HepG2 (cell line): ENCODE data around the gene SEMA6B. TPM values are rescaled to one million over a fixed set of nuclear protein-coding genes. Genes with fewer than 3 reads are reported as not detected.
A peak's percentile ranks its signal among the peaks of the same experiment; 100 is the strongest.

ENCODE experiments used
- DPF2 ChIP-seq: sonication (generic); formaldehyde crosslinking; IDR thresholded peaks from 2 replicates; pipeline ENCODE4 v1.4.0; 2020; ENCODE audit warnings: mild to moderate bottlenecking, low read depth, missing genetic modification reagents, borderline replicate concordance
- EP300 ChIP-seq, 3 experiments: sonication (generic) in 1 of 3; formaldehyde crosslinking in 1 of 3; IDR thresholded peaks; 2 replicates each; pipeline versions ENCODE4 v1.5.1 to v1.6.1; 2011 to 2020; ENCODE audit warnings: low read depth in 2 of 3, low read length in 2 of 3, borderline replicate concordance in 1 of 3, improper control_type of control experiment in 1 of 3, mild to moderate bottlenecking in 1 of 3, missing genetic modification reagents in 1 of 3, moderate library complexity in 1 of 3
- MEF2D ChIP-seq: sonication (generic); formaldehyde crosslinking; IDR thresholded peaks from 2 replicates; pipeline ENCODE4 v1.5.1; 2020; ENCODE audit warnings: mild to moderate bottlenecking, missing genetic modification reagents
- MTF1 ChIP-seq: sonication (generic); formaldehyde crosslinking; IDR thresholded peaks from 2 replicates; pipeline ENCODE4 v1.5.0; 2020; ENCODE audit warnings: missing genetic modification reagents
- MYNN ChIP-seq: sonication (generic); formaldehyde crosslinking; IDR thresholded peaks from 2 replicates; pipeline ENCODE4 v1.4.0; 2020; ENCODE audit warnings: mild to moderate bottlenecking, low read depth, missing genetic modification reagents
- SNAPC2 ChIP-seq: sonication (generic); formaldehyde crosslinking; IDR thresholded peaks from 2 replicates; pipeline ENCODE4 v1.8.1; 2022; ENCODE audit warnings: mild to moderate bottlenecking, missing genetic modification reagents
- STAG1 ChIP-seq: sonication (generic); formaldehyde crosslinking; IDR thresholded peaks from 2 replicates; pipeline ENCODE4 v1.4.0; 2020; ENCODE audit warnings: missing genetic modification reagents
- TARDBP ChIP-seq: sonication (generic); formaldehyde crosslinking; IDR thresholded peaks from 2 replicates; pipeline ENCODE4 v1.8.0; 2022; ENCODE audit warnings: mild to moderate bottlenecking, missing genetic modification reagents
- TSC22D2 ChIP-seq: sonication (generic); formaldehyde crosslinking; IDR thresholded peaks from 2 replicates; pipeline ENCODE4 v1.5.1; 2020; ENCODE audit warnings: missing genetic modification reagents, mild to moderate bottlenecking, borderline replicate concordance
- ZFX ChIP-seq: sonication (generic); formaldehyde crosslinking; IDR thresholded peaks from 2 replicates; pipeline ENCODE4 v1.4.0; 2020; ENCODE audit warnings: mild to moderate bottlenecking, low read depth, missing genetic modification reagents, moderate library complexity
- ZNF615 ChIP-seq: sonication (generic); formaldehyde crosslinking; IDR thresholded peaks from 2 replicates; pipeline ENCODE4 v1.5.0; 2020; ENCODE audit warnings: mild to moderate bottlenecking, missing genetic modification reagents, borderline replicate concordance
- ZNF672 ChIP-seq: sonication (generic); formaldehyde crosslinking; IDR thresholded peaks from 2 replicates; pipeline ENCODE4 v1.8.1; 2022; ENCODE audit warnings: missing genetic modification reagents
- ZNF674 ChIP-seq: sonication (generic); formaldehyde crosslinking; IDR thresholded peaks from 2 replicates; pipeline ENCODE4 v1.5.0; 2020; ENCODE audit warnings: low read depth, mild to moderate bottlenecking, missing genetic modification reagents
- ZNF7 ChIP-seq: IDR thresholded peaks from 2 replicates; pipeline ENCODE4 v1.6.1; 2016; ENCODE audit warnings: missing biosample characterization, missing genetic modification reagents
- ZNF724P ChIP-seq: sonication (generic); formaldehyde crosslinking; IDR thresholded peaks from 2 replicates; pipeline ENCODE4 v1.8.0; 2022; ENCODE audit warnings: missing genetic modification reagents, borderline replicate concordance
- ZSCAN31 ChIP-seq: sonication (generic); formaldehyde crosslinking; IDR thresholded peaks from 2 replicates; pipeline ENCODE4 v1.5.0; 2020; ENCODE audit warnings: low read depth, mild to moderate bottlenecking, missing genetic modification reagents
- polyA plus RNA-seq, 8 experiments: library from polyadenylated mRNA; depleted of rRNA in 3 of 8; stranded (reverse) in 7 of 8; unstranded in 1 of 8; fragments of >200 nt; fragmentation: Illumina TruSeq in 4 of 8; extraction: Trizol in 4 of 8; gene quantifications; 2 replicates each; pipeline versions ENCODE4 v1.2.1 to v1.2.3, GENCODE V29; 2011 to 2016; ENCODE audit warnings: low read depth in 4 of 8, missing spikeins in 1 of 8, mixed read lengths in 1 of 8; ENCODE audit not compliant: insufficient read depth in 1 of 8
- total RNA-seq, 5 experiments: library from RNA; depleted of rRNA; stranded (reverse); fragments of >200 nt; fragmentation: Illumina TruSeq; extraction: Trizol; gene quantifications; 2 replicates each; pipeline ENCODE4 v1.2.3, GENCODE V29; 2016; ENCODE audit warnings: low read depth in 1 of 5
- TF ChIP-seq, protein P1 (sequence below): sonication (generic); formaldehyde crosslinking; IDR thresholded peaks from 2 replicates; pipeline ENCODE4 v1.4.0; 2020; ENCODE audit warnings: mild to moderate bottlenecking, missing genetic modification reagents
- TF ChIP-seq, protein P2 (sequence below): sonication (generic); formaldehyde crosslinking; IDR thresholded peaks from 2 replicates; pipeline ENCODE4 v1.4.0; 2020; ENCODE audit warnings: missing genetic modification reagents
- TF ChIP-seq, protein P3 (sequence below), 2 experiments: sonication (generic) in 1 of 2; formaldehyde crosslinking in 1 of 2; IDR thresholded peaks; 2 replicates each; pipeline versions ENCODE4 v1.4.0 to v1.6.1; 2016 to 2020; ENCODE audit warnings: borderline replicate concordance in 1 of 2, low read depth in 1 of 2, mild to moderate bottlenecking in 1 of 2, missing genetic modification reagents in 1 of 2
- TF ChIP-seq, protein P4 (sequence below): sonication (generic); formaldehyde crosslinking; IDR thresholded peaks from 2 replicates; pipeline ENCODE4 v1.5.0; 2020; ENCODE audit warnings: missing genetic modification reagents
- TF ChIP-seq, protein P5 (sequence below): IDR thresholded peaks from 2 replicates; pipeline ENCODE4 v1.6.1; 2016

The SEMA6B gene
- total and polyA plus RNA-seq, 2 of the 13 experiments (the other 11 are each of a cell fraction or from before 2014, with no cell fraction given): 45.5 to 67.1 TPM

DNA sequence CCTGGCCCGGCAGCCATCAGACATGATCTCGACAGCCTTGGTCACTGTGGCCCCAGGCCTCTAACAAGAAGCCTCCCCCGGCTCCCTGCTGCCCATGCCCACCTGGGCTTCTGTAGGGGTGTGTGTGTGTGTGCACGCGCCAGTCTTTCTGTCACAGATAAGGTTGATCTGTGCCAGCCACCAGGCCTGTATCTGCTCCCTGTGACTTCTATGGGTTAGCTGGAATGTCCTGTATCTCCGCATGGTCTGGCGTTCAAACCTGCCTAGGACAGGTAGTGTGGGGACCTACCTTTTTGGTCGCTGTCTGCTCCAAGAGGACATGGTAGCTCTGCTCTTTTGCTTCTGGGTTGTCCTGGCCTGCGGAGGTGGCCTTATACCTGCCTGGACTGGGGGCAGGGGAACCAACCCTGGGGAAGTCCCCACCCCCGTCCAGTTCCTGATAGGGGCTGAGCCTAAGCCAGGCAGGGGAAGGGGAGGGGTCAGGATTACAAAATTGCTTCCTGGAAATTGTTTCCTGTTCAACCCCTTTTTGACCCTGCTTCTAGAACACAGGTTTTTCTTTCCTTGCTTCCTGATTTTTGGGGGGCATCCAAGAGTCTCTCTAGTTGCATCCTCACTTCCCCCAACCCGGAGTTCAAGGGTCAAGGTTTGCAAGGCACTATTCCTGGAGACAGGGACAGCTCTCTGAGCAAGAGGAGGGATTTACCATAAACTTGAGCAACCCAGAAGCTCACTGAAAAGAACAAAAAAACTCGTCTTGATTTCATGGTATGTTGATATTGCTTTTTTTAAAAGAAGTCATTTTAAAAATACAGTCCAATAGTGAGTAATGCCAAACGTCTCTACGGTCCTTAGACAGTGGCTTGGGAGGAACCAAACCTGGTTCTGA, 19.5 kb downstream of the SEMA6B start, which contains the start of gene LRG1 (continued):
- TF ChIP-seq ZFX (CRISPR knock-in tag) (peak; percentile 84; the same call in 1 of the 2 replicates), TARDBP (CRISPR knock-in tag) (peak; percentile 44), MTF1 (no peak), SNAPC2 (CRISPR knock-in tag) (no peak), STAG1 (no peak), ZNF7 (CRISPR knock-in tag) (no peak), DPF2 (no peak), MYNN (CRISPR knock-in tag) (peak; percentile 52; the same call in 1 of the 2 replicates), ZNF724P (CRISPR knock-in tag) (no peak), ZSCAN31 (no peak), EP300 (IDR thresholded peaks at IDR 0.05; ENCODE audit: low read depth in 2 of 2, low read length in 2 of 2) (peak in 1 of 2 experiments; percentile 69; a peak in 3 of 4 replicates), EP300 (CRISPR knock-in tag; IDR thresholded peaks at IDR 0.05; ENCODE audit: borderline replicate concordance) (peak; percentile 64), ZNF672 (CRISPR knock-in tag) (no peak), ZNF615 (CRISPR knock-in tag) (0 out of 2 replicates have a peak, but pooled peaks have one; percentile 11), TSC22D2 (CRISPR knock-in tag) (no peak; the same call in 1 of the 2 replicates), ZNF674 (CRISPR knock-in tag) (no peak), MEF2D (peak; percentile 77; the same call in 1 of the 2 replicates)
- TF ChIP-seq, protein P1, sequence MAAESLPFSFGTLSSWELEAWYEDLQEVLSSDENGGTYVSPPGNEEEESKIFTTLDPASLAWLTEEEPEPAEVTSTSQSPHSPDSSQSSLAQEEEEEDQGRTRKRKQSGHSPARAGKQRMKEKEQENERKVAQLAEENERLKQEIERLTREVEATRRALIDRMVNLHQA (CRISPR knock-in tag): no peak
- TF ChIP-seq, protein P2, sequence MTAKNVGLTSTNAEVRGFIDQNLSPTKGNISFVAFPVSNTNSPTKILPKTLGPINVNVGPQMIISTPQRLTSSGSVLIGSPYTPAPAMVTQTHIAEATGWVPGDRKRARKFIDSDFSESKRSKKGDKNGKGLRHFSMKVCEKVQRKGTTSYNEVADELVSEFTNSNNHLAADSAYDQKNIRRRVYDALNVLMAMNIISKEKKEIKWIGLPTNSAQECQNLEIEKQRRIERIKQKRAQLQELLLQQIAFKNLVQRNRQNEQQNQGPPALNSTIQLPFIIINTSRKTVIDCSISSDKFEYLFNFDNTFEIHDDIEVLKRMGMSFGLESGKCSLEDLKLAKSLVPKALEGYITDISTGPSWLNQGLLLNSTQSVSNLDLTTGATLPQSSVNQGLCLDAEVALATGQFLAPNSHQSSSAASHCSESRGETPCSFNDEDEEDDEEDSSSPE (CRISPR knock-in tag): 0 out of 2 replicates have a peak, but pooled peaks have one; percentile 15
- TF ChIP-seq, protein P3, sequence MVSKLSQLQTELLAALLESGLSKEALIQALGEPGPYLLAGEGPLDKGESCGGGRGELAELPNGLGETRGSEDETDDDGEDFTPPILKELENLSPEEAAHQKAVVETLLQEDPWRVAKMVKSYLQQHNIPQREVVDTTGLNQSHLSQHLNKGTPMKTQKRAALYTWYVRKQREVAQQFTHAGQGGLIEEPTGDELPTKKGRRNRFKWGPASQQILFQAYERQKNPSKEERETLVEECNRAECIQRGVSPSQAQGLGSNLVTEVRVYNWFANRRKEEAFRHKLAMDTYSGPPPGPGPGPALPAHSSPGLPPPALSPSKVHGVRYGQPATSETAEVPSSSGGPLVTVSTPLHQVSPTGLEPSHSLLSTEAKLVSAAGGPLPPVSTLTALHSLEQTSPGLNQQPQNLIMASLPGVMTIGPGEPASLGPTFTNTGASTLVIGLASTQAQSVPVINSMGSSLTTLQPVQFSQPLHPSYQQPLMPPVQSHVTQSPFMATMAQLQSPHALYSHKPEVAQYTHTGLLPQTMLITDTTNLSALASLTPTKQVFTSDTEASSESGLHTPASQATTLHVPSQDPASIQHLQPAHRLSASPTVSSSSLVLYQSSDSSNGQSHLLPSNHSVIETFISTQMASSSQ (IDR thresholded peaks at IDR 0.05; ENCODE audit: low read depth): no peak
- TF ChIP-seq, protein P3 (CRISPR knock-in tag; IDR thresholded peaks at IDR 0.05; ENCODE audit: borderline replicate concordance): no peak; the same call in 1 of the 2 replicates
- TF ChIP-seq, protein P4, sequence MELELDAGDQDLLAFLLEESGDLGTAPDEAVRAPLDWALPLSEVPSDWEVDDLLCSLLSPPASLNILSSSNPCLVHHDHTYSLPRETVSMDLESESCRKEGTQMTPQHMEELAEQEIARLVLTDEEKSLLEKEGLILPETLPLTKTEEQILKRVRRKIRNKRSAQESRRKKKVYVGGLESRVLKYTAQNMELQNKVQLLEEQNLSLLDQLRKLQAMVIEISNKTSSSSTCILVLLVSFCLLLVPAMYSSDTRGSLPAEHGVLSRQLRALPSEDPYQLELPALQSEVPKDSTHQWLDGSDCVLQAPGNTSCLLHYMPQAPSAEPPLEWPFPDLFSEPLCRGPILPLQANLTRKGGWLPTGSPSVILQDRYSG: no peak
- TF ChIP-seq, protein P5, sequence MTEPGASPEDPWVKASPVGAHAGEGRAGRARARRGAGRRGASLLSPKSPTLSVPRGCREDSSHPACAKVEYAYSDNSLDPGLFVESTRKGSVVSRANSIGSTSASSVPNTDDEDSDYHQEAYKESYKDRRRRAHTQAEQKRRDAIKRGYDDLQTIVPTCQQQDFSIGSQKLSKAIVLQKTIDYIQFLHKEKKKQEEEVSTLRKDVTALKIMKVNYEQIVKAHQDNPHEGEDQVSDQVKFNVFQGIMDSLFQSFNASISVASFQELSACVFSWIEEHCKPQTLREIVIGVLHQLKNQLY (CRISPR knock-in tag): peak; percentile 73
